ENCODE measurements around the gene PRRT1B.

- no peak for TF ChIP-seq TAF1 (IDR thresholded peaks at IDR 0.05; ENCODE audit: borderline replicate concordance, insufficient read depth, low read length)
- TF ChIP-seq POLR2AphosphoS5 (IDR thresholded peaks at IDR 0.05; ENCODE audit: low read depth, low read length): no peak; the same call in 1 of the 2 replicates
These were observed 44.3 kb upstream of the PRRT1B start for GRCh38 chr9:131500939-131501541.
